K562 (cell line): ENCODE data around the gene CDH18. TPM values are rescaled to one million over a fixed set of nuclear protein-coding genes. Genes with fewer than 3 reads are reported as not detected.

Experiments used
- ATAC-seq: fragments of 200-7000 bp; cut with Tn5 transposase; 3 replicates; pipeline ENCODE4 v1.9.1; 2020; ENCODE audit warnings: moderate library complexity
- BruUV-seq: library from RNA; stranded (reverse); fragments of 400-500 nt; replicated peaks from 2 replicates; lab custom pipeline; 2021; lab: Mats Ljungman, UMichigan
- CTCF ChIA-PET: fragments of 300-600 bp; formaldehyde crosslinking; extraction: SDS; loops from one replicate; lab custom pipeline; 2021; ENCODE audit warnings: low intra/inter-chr PET ratio; lab: Yijun Ruan, JAX
- POLR2A ChIA-PET: fragments of 300-600, 350-650 bp; sonication (Branson Sonifier 250); formaldehyde crosslinking; extraction: SDS; loops from one replicate; lab custom pipeline; 2021; ENCODE audit warnings: antibody characterized with exemption, inconsistent platforms; lab: Yijun Ruan, JAX
- DNase-seq, 4 experiments: peaks; one replicate each; pipeline versions ENCODE4 v3.0.0 to v3.0.0-alpha.2; 2011 to 2018; ENCODE audit warnings: low spot score in 3 of 4, mixed read lengths in 3 of 4; ENCODE audit errors: extremely low read depth in 1 of 4
- FAIRE-seq: peaks from 2 replicates; lab custom pipeline; 2011; peaks lifted over from hg19 to GRCh38; lab: Jason Lieb, UNC
- H2AFZ ChIP-seq: 2 replicates; pipeline ENCODE4 v1.6.0; 2011; ENCODE audit warnings: low read depth, low read length, control low read depth, inconsistent platforms
- H3K27ac ChIP-seq: fragments of 200-600 bp; 3 replicates; pipeline ENCODE4 v1.8.0; 2011; ENCODE audit warnings: low read depth, mild to moderate bottlenecking, control low read depth, inconsistent platforms, low read length, moderate library complexity, mixed read lengths; ENCODE audit errors: extremely low read depth
- H3K27me3 ChIP-seq, 2 experiments: fragments of 300-600 bp in 1 of 2; 2 replicates in 1 of 2; 3 replicates in 1 of 2; pipeline versions ENCODE4 v1.6.0 to v1.8.0; 2011; ENCODE audit warnings: inconsistent platforms in 2 of 2, low read length in 2 of 2, mild to moderate bottlenecking in 1 of 2, mixed read lengths in 1 of 2, moderate library complexity in 1 of 2; ENCODE audit not compliant: control insufficient read depth in 2 of 2, insufficient read depth in 2 of 2
- H3K36me3 ChIP-seq: fragments of 300-600 bp; 3 replicates; pipeline ENCODE4 v1.8.0; 2011; ENCODE audit warnings: mild to moderate bottlenecking, low read length, inconsistent platforms; ENCODE audit not compliant: control insufficient read depth, insufficient read depth
- H3K4me1 ChIP-seq, 2 experiments: fragments of 200-600 bp in 1 of 2; replicated peaks in 1 of 2; 2 replicates in 1 of 2; 3 replicates in 1 of 2; pipeline versions ENCODE4 v1.5.1 to v1.8.0; 2011; ENCODE audit warnings: inconsistent platforms in 2 of 2, low read length in 2 of 2, mild to moderate bottlenecking in 1 of 2, mixed read lengths in 1 of 2, moderate library complexity in 1 of 2; ENCODE audit not compliant: control insufficient read depth in 2 of 2, insufficient read depth in 2 of 2
- H3K4me2 ChIP-seq: 2 replicates; pipeline ENCODE4 v1.6.1; 2011; ENCODE audit warnings: low read length, control low read depth, inconsistent platforms, mixed read lengths; ENCODE audit not compliant: insufficient read depth
- H3K4me3 ChIP-seq: fragments of 200-600 bp; sonication (generic), shearing (Covaris generic); 2 replicates; pipeline ENCODE4 v1.5.1; 2016; ENCODE audit warnings: control low read depth, inconsistent platforms
- H3K79me2 ChIP-seq: fragments of 200-600 bp; 3 replicates; pipeline ENCODE4 v1.8.0; 2011; ENCODE audit warnings: low read length, inconsistent platforms; ENCODE audit not compliant: control insufficient read depth, insufficient read depth
- H3K9ac ChIP-seq, 2 experiments: 2 replicates each; pipeline versions ENCODE4 v1.6.0 to v1.6.1; 2011; ENCODE audit warnings: low read depth in 2 of 2, low read length in 2 of 2, control low read depth in 1 of 2, inconsistent platforms in 1 of 2, mild to moderate bottlenecking in 1 of 2, mixed read lengths in 1 of 2; ENCODE audit not compliant: insufficient read depth in 1 of 2
- H3K9me1 ChIP-seq: one replicate; pipeline ENCODE4 v1.6.0; 2011; ENCODE audit warnings: inconsistent platforms, mild to moderate bottlenecking, low read length, moderate library complexity; ENCODE audit not compliant: control insufficient read depth, insufficient read depth
- H3K9me3 ChIP-seq: replicated peaks from 2 replicates; pipeline ENCODE4 v1.5.1; 2011; ENCODE audit warnings: low read depth, low read length, inconsistent platforms; ENCODE audit not compliant: control insufficient read depth, insufficient read depth
- H4K20me1 ChIP-seq: replicated peaks from 2 replicates; pipeline ENCODE4 v1.6.1; 2011; ENCODE audit warnings: low read length, inconsistent platforms, mixed read lengths; ENCODE audit not compliant: control insufficient read depth, insufficient read depth
- DNMT1 ChIP-seq: fragments of 450-650 bp; IDR thresholded peaks from 2 replicates; pipeline ENCODE4 v1.6.1; 2016; ENCODE audit warnings: antibody characterized with exemption, mild to moderate bottlenecking
- E2F6 ChIP-seq, 2 experiments: IDR thresholded peaks; 2 replicates each; pipeline ENCODE4 v1.6.1; 2011; ENCODE audit warnings: borderline replicate concordance in 1 of 2, control low read depth in 1 of 2, low read depth in 1 of 2, low read length in 1 of 2, mild to moderate bottlenecking in 1 of 2, mixed read lengths in 1 of 2, moderate library complexity in 1 of 2; ENCODE audit not compliant: insufficient read depth in 1 of 2, insufficient read length in 1 of 2, poor library complexity in 1 of 2, severe bottlenecking in 1 of 2; ENCODE audit errors: extremely low read depth in 1 of 2
- ESRRA ChIP-seq: fragments of 450-650 bp; IDR thresholded peaks from 2 replicates; pipeline ENCODE4 v1.6.1; 2014; ENCODE audit warnings: low read depth, mild to moderate bottlenecking, moderate library complexity, borderline replicate concordance
- FOSL1 ChIP-seq: fragments of 200-800 bp; sonication (Bioruptor generic); conservative IDR thresholded peaks from 2 replicates; pipeline ENCODE4 v1.6.1; 2016; ENCODE audit warnings: missing genetic modification characterization, missing compliant biosample characterization
- GABPB2 ChIP-seq: fragments of 250-450 bp; sonication (Bioruptor Pico); conservative IDR thresholded peaks from 2 replicates; pipeline ENCODE4 v1.5.1; 2021; ENCODE audit warnings: mild to moderate bottlenecking
- HOXB6 ChIP-seq: fragments of 250-450 bp; sonication (Bioruptor Pico); IDR thresholded peaks from 2 replicates; pipeline ENCODE4 v1.5.1; 2022; ENCODE audit warnings: mild to moderate bottlenecking, borderline replicate concordance
- HSF4 ChIP-seq: fragments of 250-450 bp; sonication (Bioruptor Pico); IDR thresholded peaks from 2 replicates; pipeline ENCODE4 v2.1.2; 2022; ENCODE audit warnings: mild to moderate bottlenecking, moderate library complexity, borderline replicate concordance
- MEF2D ChIP-seq: conservative IDR thresholded peaks from 2 replicates; pipeline ENCODE4 v1.6.1; 2016; ENCODE audit warnings: low read depth, missing genetic modification characterization, missing compliant biosample characterization
- POLR2B ChIP-seq: fragments of 450-650 bp; IDR thresholded peaks from 2 replicates; pipeline ENCODE4 v1.6.1; 2018; ENCODE audit warnings: low read depth; ENCODE audit not compliant: partially characterized antibody
- POLR3A ChIP-seq: IDR thresholded peaks from 2 replicates; pipeline ENCODE4 v1.6.1; 2011; ENCODE audit warnings: borderline replicate concordance, mild to moderate bottlenecking, moderate library complexity; ENCODE audit not compliant: insufficient read length, insufficient read depth; ENCODE audit errors: extremely low read depth
- RFX7 ChIP-seq: fragments of 250-450 bp; sonication (Bioruptor Pico); IDR thresholded peaks from 2 replicates; pipeline ENCODE4 v1.5.1; 2021; ENCODE audit warnings: mild to moderate bottlenecking
- TAL1 ChIP-seq: fragments of 450-650 bp; IDR thresholded peaks from 2 replicates; pipeline ENCODE4 v1.6.1; 2016; ENCODE audit warnings: mild to moderate bottlenecking
- ZKSCAN1 ChIP-seq: fragments of 150-350 bp; IDR thresholded peaks from 2 replicates; pipeline ENCODE4 v1.6.1; 2016; ENCODE audit warnings: low read depth, low read length
- ZNF253 ChIP-seq: fragments of 250-450 bp; sonication (Bioruptor Pico); conservative IDR thresholded peaks from 2 replicates; pipeline ENCODE4 v1.6.1; 2021; ENCODE audit warnings: mild to moderate bottlenecking
- ZNF695 ChIP-seq: fragments of 450-650 bp; formaldehyde crosslinking; IDR thresholded peaks from 2 replicates; pipeline ENCODE4 v1.4.0; 2020; ENCODE audit warnings: mild to moderate bottlenecking, moderate library complexity
- ZNF77 ChIP-seq: fragments of 250-450 bp; sonication (Bioruptor Pico); IDR thresholded peaks from 2 replicates; pipeline ENCODE4 v1.5.0; 2020
- WGBS: fragments of 100-300 bp; shearing (Covaris generic); methylation state at CpG from one replicate; pipeline ENCODE4 v1.1.6; 2016; ENCODE audit warnings: low coverage, mixed read lengths; ENCODE audit not compliant: insufficient coverage; ENCODE audit errors: missing lambda C conversion rate; 5-methylcytosine and 5-hydroxymethylcytosine counted together
- in situ Hi-C: fragments of 300-500 bp; cut with MboI; formaldehyde crosslinking; loops from 4 replicates; pipeline ENCODE4 v1.15.0; 2018; ENCODE audit warnings: inconsistent platforms, mixed read lengths
- intact Hi-C: fragments of 100-400 bp; cut with micrococcal nuclease; formaldehyde crosslinking; loops from 2 replicates; pipeline ENCODE4 v1.14.2; 2022
- polyA plus RNA-seq, 8 experiments: library from polyadenylated mRNA; depleted of rRNA in 4 of 8; stranded (reverse) in 5 of 8; unstranded in 3 of 8; fragments of >200 nt; fragmentation: Nextera tagmentation in 2 of 8; fragmentation: Illumina TruSeq in 1 of 8; extraction: Ambion mirVana in 2 of 8; extraction: Trizol in 1 of 8; gene quantifications; 2 replicates each; pipeline versions ENCODE4 v1.2.1 to v1.2.3, GENCODE V29; 2011 to 2014; ENCODE audit warnings: inconsistent platforms in 1 of 8, missing spikeins in 1 of 8
- total RNA-seq, 7 experiments: library from RNA; depleted of rRNA in 6 of 7; stranded (reverse); fragments of >200 nt in 6 of 7; fragmentation: Illumina TruSeq in 2 of 7; extraction: Trizol in 2 of 7; gene quantifications; 2 replicates each; pipeline versions ENCODE4 v1.2.1 to v1.2.3, GENCODE V29; 2011 to 2021; ENCODE audit warnings: low replicate concordance in 1 of 7
- TF ChIP-seq, protein P1 (sequence below): sonication (generic); formaldehyde crosslinking; IDR thresholded peaks from 2 replicates; pipeline ENCODE4 v1.9.0; 2022; ENCODE audit warnings: mild to moderate bottlenecking, missing genetic modification reagents
- TF ChIP-seq, protein P2 (sequence below): fragments of 450-650 bp; IDR thresholded peaks from 2 replicates; pipeline ENCODE4 v1.6.1; 2016

Gene CDH18
- total and polyA plus RNA-seq, 9 of the 15 experiments (the other 6 are each of a cell fraction or from before 2014, with no cell fraction given), result 0.18 to 1.4 (median 0.31) TPM

- Histone ChIP-seq H3K4me2 (no peak overlapping the region), H3K27me3 (no peaks in the 10 kb centered on the region), H3K9ac (no peak overlapping the region), H3K36me3 (no peaks in the 10 kb centered on the region), H2AFZ (no peak overlapping the region), H4K20me1 (no peaks in the 10 kb centered on the region), H3K9me3 (no peaks in the 10 kb centered on the region), H3K79me2 (no peaks in the 10 kb centered on the region), H3K27ac (no peak overlapping the region), H3K4me3 (no peak overlapping the region), H3K9me1 (no peaks in the 10 kb centered on the region), H3K4me1 (no peaks in the 10 kb centered on the region)
- FAIRE-seq, result no peak
- ChIA-PET CTCF (no interaction called here), POLR2A (no interaction called here)
- no TSS peak for BruUV-seq
- no peak for ATAC-seq
- intact Hi-C loops (no loop called here), in situ Hi-C loops (no loop called here)
- DNase-seq, result no peak
- WGBS, result 0% methylated on average over 1 of the region's 1 CpG
- TF ChIP-seq ZNF253 (CRISPR knock-in tag) (no peak), GABPB2 (CRISPR knock-in tag) (no peak), E2F6 (IDR thresholded peaks at IDR 0.05; ENCODE audit: borderline replicate concordance in 1 of 2, extremely low read depth in 1 of 2, insufficient read depth in 1 of 2, insufficient read length in 1 of 2, low read depth in 1 of 2, low read length in 1 of 2, poor library complexity in 1 of 2, severe bottlenecking in 1 of 2) (no peak), ESRRA (no peak), ZNF77 (CRISPR knock-in tag) (no peak), ZKSCAN1 (no peak), TAL1 (no peak), HOXB6 (CRISPR knock-in tag) (no peak), HSF4 (no peak), POLR2B (no peak), FOSL1 (tag) (no peak), DNMT1 (no peak), MEF2D (tag) (no peak), RFX7 (CRISPR knock-in tag) (no peak), POLR3A (no peak), ZNF695 (CRISPR knock-in tag) (no peak)
- TF ChIP-seq, protein P1, sequence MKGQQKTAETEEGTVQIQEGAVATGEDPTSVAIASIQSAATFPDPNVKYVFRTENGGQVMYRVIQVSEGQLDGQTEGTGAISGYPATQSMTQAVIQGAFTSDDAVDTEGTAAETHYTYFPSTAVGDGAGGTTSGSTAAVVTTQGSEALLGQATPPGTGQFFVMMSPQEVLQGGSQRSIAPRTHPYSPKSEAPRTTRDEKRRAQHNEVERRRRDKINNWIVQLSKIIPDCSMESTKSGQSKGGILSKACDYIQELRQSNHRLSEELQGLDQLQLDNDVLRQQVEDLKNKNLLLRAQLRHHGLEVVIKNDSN (CRISPR knock-in tag), result no peak
- TF ChIP-seq, protein P2, sequence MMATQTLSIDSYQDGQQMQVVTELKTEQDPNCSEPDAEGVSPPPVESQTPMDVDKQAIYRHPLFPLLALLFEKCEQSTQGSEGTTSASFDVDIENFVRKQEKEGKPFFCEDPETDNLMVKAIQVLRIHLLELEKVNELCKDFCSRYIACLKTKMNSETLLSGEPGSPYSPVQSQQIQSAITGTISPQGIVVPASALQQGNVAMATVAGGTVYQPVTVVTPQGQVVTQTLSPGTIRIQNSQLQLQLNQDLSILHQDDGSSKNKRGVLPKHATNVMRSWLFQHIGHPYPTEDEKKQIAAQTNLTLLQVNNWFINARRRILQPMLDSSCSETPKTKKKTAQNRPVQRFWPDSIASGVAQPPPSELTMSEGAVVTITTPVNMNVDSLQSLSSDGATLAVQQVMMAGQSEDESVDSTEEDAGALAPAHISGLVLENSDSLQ, result no peak
These were observed 83.2 kb downstream of the CDH18 start for GRCh38 chr5:19904766-19905165.
